Pancreas (tissue), 10 donors: ENCODE results near the gene CCDC172. TPM values are rescaled to one million over a fixed set of nuclear protein-coding genes. Genes with fewer than 3 reads are reported as not detected.

ENCODE experiments used
- ATAC-seq, 4 donors: fragments of 200-7000 bp; cut with Tn5 transposase; one replicate each; pipeline versions ENCODE4 v1.8.0 to v1.9.1; 2020; ENCODE audit warnings: mild to moderate bottlenecking in 4 of 4, moderate library complexity in 4 of 4
- DNase-seq, 6 donors: peaks; one replicate each; pipeline ENCODE4 v3.0.0-alpha.2; 2020
- FAIRE-seq: peaks from 2 replicates; lab custom pipeline; 2012; peaks lifted over from hg19 to GRCh38; lab: Jason Lieb, UNC
- H3K27ac ChIP-seq, 4 donors: fragments of 200-600 bp; sonication (generic); 1 replicate in 3 of 4; 2 replicates in 1 of 4; pipeline versions ENCODE4 v1.5.0 to v1.8.0; 2020
- H3K27me3 ChIP-seq, 4 donors: fragments of 200-600 bp; one replicate each; pipeline ENCODE4 v1.8.0; 2021
- H3K36me3 ChIP-seq, 3 donors: fragments of 200-600 bp; sonication (generic) in 1 of 3; one replicate each; pipeline versions ENCODE4 v1.5.0 to v1.8.0; 2020 to 2021
- H3K4me1 ChIP-seq, 3 donors: fragments of 200-600 bp; one replicate each; pipeline ENCODE4 v1.8.0; 2021
- H3K4me3 ChIP-seq, 4 donors: fragments of 200-600 bp; sonication (generic) in 2 of 4; one replicate each; pipeline versions ENCODE4 v1.5.0 to v1.8.0; 2020 to 2021
- H3K9me3 ChIP-seq, 4 donors: fragments of 200-600 bp; one replicate each; pipeline ENCODE4 v1.8.0; 2021
- WGBS, 2 donors: extraction: QIAGEN DNeasy Blood & Tissue Kit; methylation state at CpG; one replicate each; pipeline ENCODE4 v1.1.7; 2013; 5-methylcytosine and 5-hydroxymethylcytosine counted together
- intact Hi-C, 3 donors: fragments of 100-400 bp; cut with DNase I; formaldehyde crosslinking; loops; one replicate each; pipeline versions ENCODE4 v1.11.1 to v1.14.2; 2022
- polyA plus RNA-seq, 2 donors: library from polyadenylated mRNA; stranded (reverse); fragments of 200-250 nt; gene quantifications; one replicate each; pipeline ENCODE4 v1.2.3, GENCODE V29; 2013
- total RNA-seq, 6 donors: library from RNA; stranded (reverse); fragmentation: NEBNext Ultra II Directional in 4 of 6; extraction: Animal tissue kit (Norgen Biotek cat#: 25700) in 4 of 6; gene quantifications; one replicate each; pipeline versions ENCODE4 v1.2.1 to v1.2.4, GENCODE V29; 2021 to 2023
- TF ChIP-seq, protein P1 (sequence below), 4 donors: fragments of 200-600 bp; sonication (generic) in 3 of 4; IDR thresholded peaks; one replicate each; pipeline versions ENCODE4 v1.5.0 to v1.8.0; 2021; ENCODE audit warnings: antibody characterized with exemption in 4 of 4
- donor health status: healthy with polysubstance abuse.
- donor health status: DM: no; HTN: no; CAD: no; lungs with moderate emphysema.
- donor health status: DM: no; HTN: no; CAD: no.
- donor health status: control.
- donor health status: control.
- donor health status: Bipolar disorder and iron deficiency.
- donor health status: DM: yes; HTN: yes; CAD: no.
- donor health status: DM: no; HTN: no; CAD: no.
- donor health status: DM: no; HTN: no; CAD: no.
- donor health status: DM: yes; HTN: yes; CAD: no.

Gene CCDC172
- total and polyA plus RNA-seq, 8 donors: not detected

DNA sequence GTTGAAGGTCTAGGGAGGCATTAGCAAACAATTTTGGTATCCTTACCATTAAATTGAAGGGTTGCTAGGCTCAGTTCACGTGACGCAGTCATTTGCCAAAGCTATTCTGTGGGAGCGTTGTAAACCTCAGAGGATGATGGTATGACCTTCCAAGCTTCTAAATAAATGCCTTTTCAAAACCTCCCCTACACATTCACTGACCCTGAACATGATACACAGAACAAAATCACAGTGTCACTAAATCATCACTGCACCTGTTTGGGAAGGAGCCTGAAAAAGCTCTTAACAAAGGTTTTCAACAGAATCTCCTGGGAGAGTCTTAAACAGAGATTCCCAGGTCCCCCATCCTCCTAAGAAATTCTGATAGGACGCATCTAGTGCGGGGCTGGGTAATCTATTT lies 13.2 kb upstream of the CCDC172 start:
- intact Hi-C loops: no loop called here
- no peak overlapping the region for H3K4me3 ChIP-seq
- H3K4me1 ChIP-seq: no peaks in the 10 kb centered on the region
- H3K27me3 ChIP-seq: no peaks in the 10 kb centered on the region
- no peaks in the 10 kb centered on the region for H3K9me3 ChIP-seq
- 85 to 90% methylated on average over 5 of the region's 5 CpGs for WGBS, 2 donors
- ATAC-seq (no peak), FAIRE-seq (no peak), DNase-seq (no peak)
- no peaks in the 10 kb centered on the region for H3K36me3 ChIP-seq
- TF ChIP-seq, protein P1, sequence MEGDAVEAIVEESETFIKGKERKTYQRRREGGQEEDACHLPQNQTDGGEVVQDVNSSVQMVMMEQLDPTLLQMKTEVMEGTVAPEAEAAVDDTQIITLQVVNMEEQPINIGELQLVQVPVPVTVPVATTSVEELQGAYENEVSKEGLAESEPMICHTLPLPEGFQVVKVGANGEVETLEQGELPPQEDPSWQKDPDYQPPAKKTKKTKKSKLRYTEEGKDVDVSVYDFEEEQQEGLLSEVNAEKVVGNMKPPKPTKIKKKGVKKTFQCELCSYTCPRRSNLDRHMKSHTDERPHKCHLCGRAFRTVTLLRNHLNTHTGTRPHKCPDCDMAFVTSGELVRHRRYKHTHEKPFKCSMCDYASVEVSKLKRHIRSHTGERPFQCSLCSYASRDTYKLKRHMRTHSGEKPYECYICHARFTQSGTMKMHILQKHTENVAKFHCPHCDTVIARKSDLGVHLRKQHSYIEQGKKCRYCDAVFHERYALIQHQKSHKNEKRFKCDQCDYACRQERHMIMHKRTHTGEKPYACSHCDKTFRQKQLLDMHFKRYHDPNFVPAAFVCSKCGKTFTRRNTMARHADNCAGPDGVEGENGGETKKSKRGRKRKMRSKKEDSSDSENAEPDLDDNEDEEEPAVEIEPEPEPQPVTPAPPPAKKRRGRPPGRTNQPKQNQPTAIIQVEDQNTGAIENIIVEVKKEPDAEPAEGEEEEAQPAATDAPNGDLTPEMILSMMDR (IDR thresholded peaks at IDR 0.05): no peak
- H3K27ac ChIP-seq: no peak overlapping the region

DNA sequence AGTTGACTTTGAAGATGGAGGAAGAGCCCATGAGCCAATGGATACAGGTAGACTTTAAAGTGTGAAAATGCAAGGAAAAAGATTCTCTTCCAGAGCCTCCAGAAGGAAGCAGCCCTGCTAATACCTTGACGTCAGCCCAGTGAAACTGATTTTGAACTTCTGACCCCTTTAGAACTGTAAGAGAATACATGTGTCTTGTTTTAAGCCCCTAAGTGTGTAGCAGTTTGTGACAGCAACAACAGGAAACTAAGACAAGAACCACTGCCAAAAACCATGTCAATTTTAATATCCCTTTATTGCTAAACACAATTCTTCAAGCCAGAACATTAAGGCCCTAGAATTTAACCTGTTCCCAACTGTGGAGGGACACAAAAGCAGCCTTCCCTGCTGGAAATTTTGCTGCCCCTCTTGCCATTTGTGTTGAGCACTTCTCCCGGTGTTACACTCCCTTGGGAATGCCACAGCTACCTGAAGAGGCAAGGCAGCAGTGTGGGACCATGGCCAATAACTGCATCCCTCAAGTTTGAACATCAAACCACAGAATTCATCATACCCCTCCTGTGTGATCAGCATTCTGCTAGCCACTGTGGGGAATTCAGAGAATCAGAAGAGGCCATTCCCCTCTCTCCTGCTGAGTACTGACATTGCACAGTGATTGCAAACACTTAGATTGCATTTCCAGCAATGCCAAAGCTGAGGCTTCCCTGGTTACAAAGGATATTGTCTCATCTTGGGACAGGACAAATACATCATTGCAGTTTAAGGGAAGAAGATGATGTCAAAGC lies 12.3 kb upstream of the CCDC172 start:
- FAIRE-seq: no peak
- WGBS, 2 donors: 63 to 65% methylated on average over 2 of the region's 2 CpGs
- intact Hi-C loops: no loop called here
- no peaks in the 10 kb centered on the region for H3K27me3 ChIP-seq
- H3K4me3 ChIP-seq: no peak overlapping the region
- no peaks in the 10 kb centered on the region for H3K9me3 ChIP-seq
- no peak for DNase-seq
- H3K36me3 ChIP-seq: no peaks in the 10 kb centered on the region
- TF ChIP-seq, protein P1 (IDR thresholded peaks at IDR 0.05): no peak
- no peak for ATAC-seq
- no peaks in the 10 kb centered on the region for H3K4me1 ChIP-seq
- H3K27ac ChIP-seq: no peak overlapping the region

DNA sequence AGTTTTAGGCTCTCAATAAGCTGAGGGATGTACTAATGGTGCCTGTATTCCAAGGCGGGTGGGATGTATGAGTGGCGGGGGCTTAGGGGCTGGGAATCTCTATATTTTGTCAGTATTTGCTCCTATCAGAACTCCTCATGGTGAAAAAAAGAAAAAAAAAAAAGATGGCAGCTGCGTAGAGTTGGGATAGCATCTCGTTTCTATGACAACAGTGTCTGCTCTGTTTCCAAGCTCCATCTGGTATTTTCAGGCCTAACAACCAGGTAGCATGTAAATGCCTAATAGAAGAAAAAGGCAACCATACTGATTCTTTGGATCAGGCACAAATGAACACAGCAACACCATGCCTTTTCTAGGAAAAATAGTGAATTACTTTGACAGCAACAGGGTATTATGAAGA lies 11.7 kb upstream of the CCDC172 start:
- DNase-seq (no peak), ATAC-seq (no peak), FAIRE-seq (no peak)
- H3K27me3 ChIP-seq: no peaks in the 10 kb centered on the region
- intact Hi-C loops: no loop called here
- H3K36me3 ChIP-seq: no peaks in the 10 kb centered on the region
- H3K27ac ChIP-seq: no peak overlapping the region
- no peaks in the 10 kb centered on the region for H3K9me3 ChIP-seq
- H3K4me1 ChIP-seq: no peaks in the 10 kb centered on the region
- TF ChIP-seq, protein P1 (IDR thresholded peaks at IDR 0.05): no peak
- H3K4me3 ChIP-seq: no peak overlapping the region
- WGBS, 2 donors: 82 to 83% methylated on average over 4 of the region's 4 CpGs

DNA sequence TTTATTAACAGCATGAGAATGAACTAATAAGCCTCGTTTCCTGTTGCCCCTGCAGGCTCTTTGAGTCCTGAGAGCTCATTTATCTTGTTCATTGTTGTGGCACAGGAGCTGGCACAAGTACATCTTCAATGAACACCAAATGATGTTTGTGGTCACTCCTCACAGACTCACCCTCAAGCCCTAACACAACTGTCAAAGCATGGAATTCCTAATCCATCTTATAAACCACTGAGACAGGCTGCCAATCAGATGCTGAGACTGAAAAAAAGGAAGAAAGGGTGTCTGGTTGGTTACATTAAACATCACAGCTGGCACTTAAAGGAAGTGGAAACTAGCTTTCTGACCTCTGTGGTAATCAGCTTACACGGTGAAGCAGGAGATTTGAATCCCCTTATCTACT lies 7.7 kb upstream of the CCDC172 start:
- WGBS, 2 donors: 24 to 29% methylated on average over 2 of the region's 2 CpGs
- H3K36me3 ChIP-seq: no peaks in the 10 kb centered on the region
- FAIRE-seq (no peak), ATAC-seq (no peak), DNase-seq (no peak)
- H3K4me1 ChIP-seq: no peaks in the 10 kb centered on the region
- intact Hi-C loops: no loop called here
- no peaks in the 10 kb centered on the region for H3K9me3 ChIP-seq
- H3K4me3 ChIP-seq: no peak overlapping the region
- TF ChIP-seq, protein P1 (IDR thresholded peaks at IDR 0.05): no peak
- no peak overlapping the region for H3K27ac ChIP-seq
- H3K27me3 ChIP-seq: no peaks in the 10 kb centered on the region

- no peak for FAIRE-seq
- intact Hi-C loops: no loop called here
These were observed 845 bp downstream of the CCDC172 start for GRCh38 chr10:116324951-116325635.

More at GRCh38 chr10:116324951-116325635, 845 bp downstream of the CCDC172 start:
- peaks cover 0 to 4% (median 0%) of the 10 kb centered on the region in 3 donors for H3K4me1 ChIP-seq
- ATAC-seq (no peak), DNase-seq (no peak)
- TF ChIP-seq, protein P1 (IDR thresholded peaks at IDR 0.05): no peak
- H3K4me3 ChIP-seq: no peak overlapping the region
- H3K27me3 ChIP-seq: no peaks in the 10 kb centered on the region
- H3K27ac ChIP-seq: no peak overlapping the region
- H3K9me3 ChIP-seq: no peaks in the 10 kb centered on the region
- WGBS, 2 donors: 53 to 61% methylated on average over 17 of the region's 17 CpGs
- H3K36me3 ChIP-seq: no peaks in the 10 kb centered on the region
